ENCODE results near the gene RB1.

Gene RB1

GRCh38 chr13:48302871-48303358 lies 636 bp upstream of the RB1 start:
- DNase-seq (ENCODE audit: low read depth, low spot score), result no peak
- ChIA-PET POLR2A (no interaction called here), CTCF (interaction anchor here (1.3 to 2.2 kb wide), 3 partner anchors 47 to 467 kb away, joined by 4 to 8 read pairs (median 4); no protein-coding TSS in a partner anchor)
- peak overlapping the region; percentile 79 for H3K4me3 ChIP-seq (ENCODE audit: low read depth, low read length)
- TF ChIP-seq CTCF (IDR thresholded peaks at IDR 0.05; ENCODE audit: insufficient read depth, low read length, missing control alignments), result no peak

- H3K4me3 ChIP-seq (ENCODE audit: low read depth, low read length), result peak overlapping the region; percentile 79
- ChIA-PET CTCF (interaction anchor here (1.0 to 2.0 kb wide), 2 partner anchors 30 to 472 kb away, joined by 3 to 4 read pairs; no protein-coding TSS in a partner anchor), POLR2A (no interaction called here)
- TF ChIP-seq CTCF (IDR thresholded peaks at IDR 0.05; ENCODE audit: insufficient read depth, low read length, missing control alignments), result no peak
- no peak for DNase-seq (ENCODE audit: low read depth, low spot score)
Measured at GRCh38 chr13:48304143-48304876, 759 bp downstream of the RB1 start.

GRCh38 chr13:48311223-48311622 lies 7.7 kb downstream of the RB1 start:
- no peak for TF ChIP-seq CTCF (IDR thresholded peaks at IDR 0.05; ENCODE audit: insufficient read depth, low read length, missing control alignments)
- no peak for DNase-seq (ENCODE audit: low read depth, low spot score)
- POLR2A ChIA-PET, result no interaction called here
- H3K4me3 ChIP-seq (ENCODE audit: low read depth, low read length), result no peak overlapping the region
- CTCF ChIA-PET, result interaction anchor here (0.7 kb wide), 1 partner anchor 269 kb away, joined by 3 read pairs; no protein-coding TSS in a partner anchor

GRCh38 chr13:48315969-48316650 lies 12.6 kb downstream of the RB1 start:
- no peak for DNase-seq (ENCODE audit: low read depth, low spot score)
- H3K4me3 ChIP-seq (ENCODE audit: low read depth, low read length), result no peak overlapping the region
- POLR2A ChIA-PET, result no interaction called here
- no peak for TF ChIP-seq CTCF (IDR thresholded peaks at IDR 0.05; ENCODE audit: insufficient read depth, low read length, missing control alignments)
- CTCF ChIA-PET, result interaction anchor here (1.0 kb wide), 1 partner anchor 453 kb away, joined by 3 read pairs; no protein-coding TSS in a partner anchor

GRCh38 chr13:48316826-48317510 lies 13.4 kb downstream of the RB1 start:
- no peak for DNase-seq (ENCODE audit: low read depth, low spot score)
- ChIA-PET CTCF (no interaction called here), POLR2A (no interaction called here)
- H3K4me3 ChIP-seq (ENCODE audit: low read depth, low read length), result no peak overlapping the region
- TF ChIP-seq CTCF (IDR thresholded peaks at IDR 0.05; ENCODE audit: insufficient read depth, low read length, missing control alignments), result no peak
